Activated naive CD4-positive, alpha-beta T cell treated with anti-CD3 and anti-CD28 coated beads for 36 hours (primary cell): ENCODE measurements around the gene RABGGTA. TPM values are rescaled to one million over a fixed set of nuclear protein-coding genes. Genes with fewer than 3 reads are reported as not detected.

ENCODE experiments used
- CTCF ChIA-PET: fragments of 350-600 bp; sonication (Branson Sonifier 250); formaldehyde crosslinking; loops from one replicate; lab custom pipeline; 2021; ENCODE audit warnings: antibody characterized with exemption; lab: Charles Lee
- DNase-seq: peaks from one replicate; pipeline ENCODE4 v3.0.0-alpha.2; 2020
- H3K27ac Mint-ChIP-seq: one replicate; pipeline ENCODE4 v1.8.0; 2021; ENCODE audit warnings: mild to moderate bottlenecking, mixed read lengths
- H3K27me3 Mint-ChIP-seq: one replicate; pipeline ENCODE4 v1.8.0; 2021; ENCODE audit warnings: low read depth, mixed read lengths
- H3K36me3 Mint-ChIP-seq: one replicate; pipeline ENCODE4 v1.8.0; 2021; ENCODE audit warnings: low read depth, mixed read lengths
- H3K4me1 Mint-ChIP-seq: one replicate; pipeline ENCODE4 v1.8.0; 2021; ENCODE audit warnings: low read depth, mixed read lengths
- H3K4me3 Mint-ChIP-seq: one replicate; pipeline ENCODE4 v1.8.0; 2021; ENCODE audit warnings: mild to moderate bottlenecking, moderate library complexity, mixed read lengths
- H3K9me3 Mint-ChIP-seq: one replicate; pipeline ENCODE4 v1.8.0; 2021; ENCODE audit warnings: mixed read lengths
- intact Hi-C: fragments of 100-400 bp; cut with micrococcal nuclease; formaldehyde crosslinking; loops from one replicate; pipeline ENCODE4 v1.15.1; 2023
- total RNA-seq, 2 experiments: library from RNA; stranded (reverse); gene quantifications; one replicate each; pipeline ENCODE4 v1.2.3, GENCODE V29; 2021

RABGGTA gene
- total RNA-seq, 2 experiments from 2014 or later, result 74.9 to 76.2 TPM

GRCh38 chr14:24273422-24273998 lies 2.1 kb upstream of the RABGGTA start:
- Mint-ChIP-seq H3K27me3 (no peaks in the 10 kb centered on the region), H3K9me3 (no peaks in the 10 kb centered on the region), H3K36me3 (peaks cover 9% of the 10 kb centered on the region), H3K4me3 (peak overlapping the region; percentile 16), H3K4me1 (peaks cover 64% of the 10 kb centered on the region), H3K27ac (peak overlapping the region; percentile 95)
- intact Hi-C loops, result loop anchor here (5.0 to 10.0 kb wide), 2 partner anchors 399 to 719 kb away; partner anchors contain the start of genes THTPA and ZFHX2
- CTCF ChIA-PET, result interaction anchor here (0.7 to 10.8 kb wide), 10 partner anchors 10 to 87 kb away, joined by 3 to 154 read pairs (median 8); partner anchors contain the start of genes CHMP4A, DHRS1, LTB4R2 and NOP9
- no peak for DNase-seq

- CTCF ChIA-PET, result interaction anchor here (0.7 to 4.8 kb wide), 9 partner anchors 8 to 90 kb away, joined by 3 to 43 read pairs (median 7); partner anchors contain the start of genes CIDEB and TINF2
- H3K9me3 Mint-ChIP-seq, result no peaks in the 10 kb centered on the region
- DNase-seq, result no peak
- no peaks in the 10 kb centered on the region for H3K27me3 Mint-ChIP-seq
- peak overlapping the region; percentile 78 for H3K4me3 Mint-ChIP-seq
- peaks cover 53% of the 10 kb centered on the region for H3K4me1 Mint-ChIP-seq
- intact Hi-C loops, result loop anchor here (5.0 to 10.0 kb wide), 2 partner anchors 400 to 718 kb away; partner anchors contain the start of genes THTPA and ZFHX2
- peak overlapping the region; percentile 95 for H3K27ac Mint-ChIP-seq
- peaks cover 5% of the 10 kb centered on the region for H3K36me3 Mint-ChIP-seq
These were observed 1.1 kb upstream of the RABGGTA start for GRCh38 chr14:24272467-24272866.

- intact Hi-C loops, result loop anchor here (1.0 to 10.0 kb wide), 12 partner anchors 24 to 951 kb away; partner anchors contain the start of genes EMC9, IRF9, MDP1 and PABPN1
- peaks cover 47% of the 10 kb centered on the region for H3K4me1 Mint-ChIP-seq
These were observed 452 bp upstream of the RABGGTA start for GRCh38 chr14:24271834-24272263.

GRCh38 chr14:24270537-24271133 lies 762 bp downstream of the RABGGTA start:
- peaks cover 18% of the 10 kb centered on the region for H3K36me3 Mint-ChIP-seq
- H3K27me3 Mint-ChIP-seq, result no peaks in the 10 kb centered on the region
- DNase-seq, result no peak
- peak overlapping the region; percentile 95 for H3K27ac Mint-ChIP-seq
- no peaks in the 10 kb centered on the region for H3K9me3 Mint-ChIP-seq
- peak overlapping the region; percentile 78 for H3K4me3 Mint-ChIP-seq
- CTCF ChIA-PET, result interaction anchor here (0.9 to 4.8 kb wide), 15 partner anchors 9 to 63 kb away, joined by 3 to 43 read pairs (median 7); partner anchors contain the start of genes CIDEB and TINF2
- peaks cover 42% of the 10 kb centered on the region for H3K4me1 Mint-ChIP-seq
- intact Hi-C loops, result loop anchor here (1.0 to 10.0 kb wide), 12 partner anchors 26 to 949 kb away; partner anchors contain the start of genes EMC9, IRF9, MDP1 and PABPN1

More at GRCh38 chr14:24271834-24272263, 452 bp upstream of the RABGGTA start:
- H3K9me3 Mint-ChIP-seq, result no peaks in the 10 kb centered on the region
- peak overlapping the region; percentile 95 for H3K27ac Mint-ChIP-seq
- peak overlapping the region; percentile 78 for H3K4me3 Mint-ChIP-seq
- H3K27me3 Mint-ChIP-seq, result no peaks in the 10 kb centered on the region
- H3K36me3 Mint-ChIP-seq, result peaks cover 11% of the 10 kb centered on the region
- CTCF ChIA-PET, result interaction anchor here (0.7 to 4.8 kb wide), 14 partner anchors 9 to 90 kb away, joined by 3 to 43 read pairs (median 6); partner anchors contain the start of genes CIDEB and TINF2
- DNase-seq, result no peak

GRCh38 chr14:24269910-24270536 lies 1.4 kb downstream of the RABGGTA start:
- Mint-ChIP-seq H3K27me3 (no peaks in the 10 kb centered on the region), H3K27ac (no peak overlapping the region), H3K4me3 (peak overlapping the region; percentile 78), H3K4me1 (peaks cover 36% of the 10 kb centered on the region), H3K9me3 (no peaks in the 10 kb centered on the region), H3K36me3 (peaks cover 18% of the 10 kb centered on the region)
- intact Hi-C loops, result loop anchor here (5.0 to 10.0 kb wide), 2 partner anchors 402 to 715 kb away; partner anchors contain the start of genes THTPA and ZFHX2
- no peak for DNase-seq
- CTCF ChIA-PET, result interaction anchor here (1.3 to 4.5 kb wide), 11 partner anchors 8 to 42 kb away, joined by 3 to 43 read pairs (median 8); partner anchors contain the start of genes CIDEB and TINF2

DNA sequence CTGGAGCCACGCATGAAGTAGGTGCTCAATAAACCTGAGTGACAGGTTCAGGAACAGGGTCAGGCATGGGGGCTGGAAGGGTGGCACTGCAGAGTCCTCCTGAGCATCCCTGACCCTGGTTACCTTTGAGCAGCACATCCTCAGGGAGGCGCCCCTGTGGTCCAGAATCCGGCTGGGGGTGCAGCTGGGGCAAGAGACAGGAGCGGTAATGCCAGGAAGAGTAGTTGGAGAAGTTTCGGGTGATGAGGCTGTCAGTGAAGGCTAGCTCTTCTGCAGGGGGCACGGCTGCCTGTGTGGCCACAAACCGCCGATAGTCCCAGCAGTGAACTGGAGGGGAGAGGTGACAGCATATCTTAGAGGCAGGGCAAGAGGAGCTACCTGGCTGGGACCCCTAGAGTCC lies 2.0 kb downstream of the RABGGTA start:
- H3K9me3 Mint-ChIP-seq, result no peaks in the 10 kb centered on the region
- CTCF ChIA-PET, result interaction anchor here (1.4 to 4.5 kb wide), 6 partner anchors 11 to 39 kb away, joined by 6 to 43 read pairs (median 20); partner anchors contain the start of genes CIDEB and TINF2
- intact Hi-C loops, result no loop called here
- DNase-seq, result no peak
- H3K27me3 Mint-ChIP-seq, result no peaks in the 10 kb centered on the region
- no peak overlapping the region for H3K27ac Mint-ChIP-seq
- H3K4me3 Mint-ChIP-seq, result no peak overlapping the region
- peaks cover 34% of the 10 kb centered on the region for H3K4me1 Mint-ChIP-seq
- peaks cover 18% of the 10 kb centered on the region for H3K36me3 Mint-ChIP-seq

DNA sequence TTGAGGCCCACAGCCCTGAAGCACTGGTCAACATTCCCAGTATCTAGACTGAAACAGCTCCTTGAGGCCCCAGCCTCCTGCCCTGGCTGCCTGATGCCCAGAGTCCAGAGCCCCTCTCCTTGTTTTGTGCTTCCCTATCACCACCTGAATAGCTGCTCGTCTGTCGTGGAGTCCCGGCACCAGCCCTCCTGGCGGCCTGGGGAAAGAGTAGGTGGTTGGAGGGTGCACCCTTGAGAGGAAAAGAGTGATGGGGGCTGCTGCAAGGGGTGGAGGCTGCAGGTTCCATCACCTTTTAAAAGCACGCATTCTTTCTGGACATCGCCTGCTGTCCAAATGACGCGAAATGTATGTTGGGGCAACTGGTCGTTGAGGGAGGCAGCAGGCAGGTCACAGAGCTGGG lies 3.2 kb downstream of the RABGGTA start:
- no peaks in the 10 kb centered on the region for H3K27me3 Mint-ChIP-seq
- H3K9me3 Mint-ChIP-seq, result no peaks in the 10 kb centered on the region
- CTCF ChIA-PET, result interaction anchor here (1.8 to 4.5 kb wide), 2 partner anchors 26 to 39 kb away, joined by 6 to 43 read pairs; partner anchors contain the start of genes CIDEB and TINF2
- H3K4me3 Mint-ChIP-seq, result no peak overlapping the region
- no peak for DNase-seq
- peaks cover 23% of the 10 kb centered on the region for H3K4me1 Mint-ChIP-seq
- intact Hi-C loops, result no loop called here
- H3K36me3 Mint-ChIP-seq, result peaks cover 19% of the 10 kb centered on the region
- H3K27ac Mint-ChIP-seq, result no peak overlapping the region

DNA sequence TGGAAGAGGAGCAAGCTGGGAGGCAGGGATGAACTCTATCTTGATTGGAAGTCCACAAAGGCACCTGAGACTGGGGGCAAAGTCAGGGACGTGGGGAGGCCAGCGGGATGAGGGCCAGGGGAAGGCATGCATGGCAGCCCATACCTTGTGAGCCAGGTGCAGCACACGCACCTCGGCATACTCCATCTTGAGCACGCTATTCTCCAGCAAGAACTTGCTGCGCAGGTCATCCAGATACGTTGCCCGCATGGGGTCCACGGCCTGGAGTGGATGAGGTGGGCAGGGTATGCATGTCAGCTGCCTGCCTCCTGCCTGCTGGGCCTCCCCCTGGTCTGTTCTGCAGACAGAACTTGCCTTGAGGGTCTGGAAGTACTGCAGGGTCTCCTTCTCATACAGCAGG lies 3.9 kb downstream of the RABGGTA start:
- peaks cover 19% of the 10 kb centered on the region for H3K36me3 Mint-ChIP-seq
- no peak for DNase-seq
- intact Hi-C loops, result no loop called here
- no peak overlapping the region for H3K4me3 Mint-ChIP-seq
- CTCF ChIA-PET, result interaction anchor here (0.6 to 1.8 kb wide), 2 partner anchors 25 to 40 kb away, joined by 3 to 6 read pairs; partner anchors contain the start of genes CIDEB and TINF2
- H3K27me3 Mint-ChIP-seq, result no peaks in the 10 kb centered on the region
- H3K4me1 Mint-ChIP-seq, result peaks cover 16% of the 10 kb centered on the region
- H3K27ac Mint-ChIP-seq, result no peak overlapping the region
- H3K9me3 Mint-ChIP-seq, result no peaks in the 10 kb centered on the region

GRCh38 chr14:24266344-24267244 lies 4.8 kb downstream of the RABGGTA start:
- H3K36me3 Mint-ChIP-seq, result peaks cover 18% of the 10 kb centered on the region

GRCh38 chr14:24264298-24264697 lies 7.1 kb downstream of the RABGGTA start:
- no peaks in the 10 kb centered on the region for H3K27me3 Mint-ChIP-seq
- H3K9me3 Mint-ChIP-seq, result no peaks in the 10 kb centered on the region
- no peak overlapping the region for H3K4me3 Mint-ChIP-seq
- intact Hi-C loops, result no loop called here
- CTCF ChIA-PET, result interaction anchor here (0.6 kb wide), 1 partner anchor 11 kb away, joined by 4 read pairs; no protein-coding TSS in a partner anchor
- peaks cover 1% of the 10 kb centered on the region for H3K4me1 Mint-ChIP-seq
- H3K27ac Mint-ChIP-seq, result no peak overlapping the region
- no peak for DNase-seq
- H3K36me3 Mint-ChIP-seq, result peaks cover 16% of the 10 kb centered on the region

More at GRCh38 chr14:24266344-24267244, 4.8 kb downstream of the RABGGTA start:
- Mint-ChIP-seq H3K4me1 (peaks cover 6% of the 10 kb centered on the region), H3K9me3 (no peaks in the 10 kb centered on the region), H3K4me3 (no peak overlapping the region), H3K27ac (no peak overlapping the region), H3K27me3 (no peaks in the 10 kb centered on the region)
- DNase-seq, result no peak
- intact Hi-C loops, result no loop called here
- CTCF ChIA-PET, result interaction anchor here (1.4 to 1.9 kb wide), 3 partner anchors 20 to 65 kb away, joined by 3 to 9 read pairs (median 7); partner anchors contain the start of gene TINF2

GRCh38 chr14:24263848-24264247 lies 7.5 kb downstream of the RABGGTA start:
- no peaks in the 10 kb centered on the region for H3K4me1 Mint-ChIP-seq
- H3K27ac Mint-ChIP-seq, result no peak overlapping the region
- intact Hi-C loops, result no loop called here
- H3K36me3 Mint-ChIP-seq, result peaks cover 13% of the 10 kb centered on the region
- H3K27me3 Mint-ChIP-seq, result no peaks in the 10 kb centered on the region
- CTCF ChIA-PET, result interaction anchor here (0.9 kb wide), 1 partner anchor 13 kb away, joined by 3 read pairs; no protein-coding TSS in a partner anchor
- H3K9me3 Mint-ChIP-seq, result no peaks in the 10 kb centered on the region
- no peak for DNase-seq
- H3K4me3 Mint-ChIP-seq, result no peak overlapping the region
